ENCODE results near the gene SHISAL1. TPM values are rescaled to one million over a fixed set of nuclear protein-coding genes. Genes with fewer than 3 reads are reported as not detected.

Gene SHISAL1
- total and polyA plus RNA-seq, 10 of the 15 experiments (the other 5 are each of a cell fraction or from before 2014, with no cell fraction given), result not detected

DNA sequence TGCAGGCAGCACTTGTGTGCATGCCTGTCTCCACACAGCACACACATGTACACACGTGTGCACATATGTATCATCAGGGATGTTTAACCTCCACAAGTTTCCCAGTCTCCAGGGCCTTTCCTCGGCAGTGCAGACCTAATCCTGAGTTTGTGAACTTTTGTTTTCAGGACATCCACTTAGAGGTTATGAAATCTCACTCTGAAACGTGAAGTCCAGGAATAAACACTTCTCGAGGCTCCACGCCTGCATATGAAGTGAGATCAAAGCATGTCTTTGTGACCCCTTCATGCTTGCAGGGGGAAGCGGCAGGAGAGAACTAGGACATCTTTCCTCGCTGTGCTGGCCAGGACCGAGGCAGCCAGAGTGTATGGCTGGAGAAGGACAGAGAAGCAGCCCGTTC is 3.1 kb downstream of the SHISAL1 start:
- Histone ChIP-seq H3K27ac (ENCODE audit: control insufficient read depth, insufficient read depth) (no peak overlapping the region), H3K9me3 (replicated peaks; ENCODE audit: control insufficient read depth, insufficient read depth, low read length) (no peaks in the 10 kb centered on the region), H3K4me1 (ENCODE audit: control insufficient read depth, insufficient read depth, low read length) (no peaks in the 10 kb centered on the region), H3K4me2 (ENCODE audit: control insufficient read depth, insufficient read depth) (no peak overlapping the region), H3K36me3 (ENCODE audit: control insufficient read depth in 2 of 2, insufficient read depth in 2 of 2, low read length in 1 of 2) (no peaks in the 10 kb centered on the region), H3K4me3 (no peak overlapping the region), H3K27me3 (replicated peaks in 1 of 2; ENCODE audit: control insufficient read depth in 2 of 2, insufficient read depth in 2 of 2, low read length in 1 of 2) (peaks cover 0 to 2% of the 10 kb centered on the region in 2 experiments; a peak in 1 of 4 replicates), H3K9ac (ENCODE audit: control insufficient read depth, insufficient read depth, low read length) (no peak overlapping the region), H2AFZ (ENCODE audit: control insufficient read depth, low read depth, low read length) (no peak overlapping the region), H4K20me1 (ENCODE audit: control insufficient read depth, insufficient read depth) (no peaks in the 10 kb centered on the region), H3K79me2 (ENCODE audit: control insufficient read depth, insufficient read depth, low read length) (no peaks in the 10 kb centered on the region)
- in situ Hi-C loops (cut with MboI), result no loop called here
- ChIA-PET CTCF (interaction anchor here (0.6 to 1.1 kb wide), 2 partner anchors 21 to 310 kb away, joined by 3 read pairs; no protein-coding TSS in a partner anchor), POLR2A (no interaction called here), RAD21 (ENCODE audit: unreplicated experiment) (no interaction called here), SMC1A (ENCODE audit: uncharacterized antibody, unreplicated experiment) (no interaction called here)
- BruUV-seq (replicated peaks), result no TSS peak
- FAIRE-seq (no peak), ATAC-seq (no peak), DNase-seq (ENCODE audit: low read depth, low spot score) (no peak)
- 35% methylated on average over 8 of the region's 9 CpGs for WGBS (ENCODE audit: insufficient coverage, insufficient replicate concordance, low lambda C conversion rate, missing lambda C conversion rate)
- intact Hi-C loops (cut with micrococcal nuclease; ENCODE audit: unreplicated experiment), result no loop called here
- TF ChIP-seq KDM1A (IDR thresholded peaks at IDR 0.05; ENCODE audit: borderline replicate concordance) (no peak), SRF (IDR thresholded peaks at IDR 0.05; ENCODE audit: low read depth in 2 of 2, low read length in 2 of 2) (no peak), ZBED1 (IDR thresholded peaks at IDR 0.05; ENCODE audit: borderline replicate concordance) (no peak), ZNF384 (IDR thresholded peaks at IDR 0.05; ENCODE audit: borderline replicate concordance, low read depth, low read length) (no peak), SIN3A (IDR thresholded peaks at IDR 0.05; ENCODE audit: low read depth, low read length) (no peak), CBX3 (IDR thresholded peaks at IDR 0.05; ENCODE audit: borderline replicate concordance, low read depth) (no peak)
- TF ChIP-seq, protein P1, sequence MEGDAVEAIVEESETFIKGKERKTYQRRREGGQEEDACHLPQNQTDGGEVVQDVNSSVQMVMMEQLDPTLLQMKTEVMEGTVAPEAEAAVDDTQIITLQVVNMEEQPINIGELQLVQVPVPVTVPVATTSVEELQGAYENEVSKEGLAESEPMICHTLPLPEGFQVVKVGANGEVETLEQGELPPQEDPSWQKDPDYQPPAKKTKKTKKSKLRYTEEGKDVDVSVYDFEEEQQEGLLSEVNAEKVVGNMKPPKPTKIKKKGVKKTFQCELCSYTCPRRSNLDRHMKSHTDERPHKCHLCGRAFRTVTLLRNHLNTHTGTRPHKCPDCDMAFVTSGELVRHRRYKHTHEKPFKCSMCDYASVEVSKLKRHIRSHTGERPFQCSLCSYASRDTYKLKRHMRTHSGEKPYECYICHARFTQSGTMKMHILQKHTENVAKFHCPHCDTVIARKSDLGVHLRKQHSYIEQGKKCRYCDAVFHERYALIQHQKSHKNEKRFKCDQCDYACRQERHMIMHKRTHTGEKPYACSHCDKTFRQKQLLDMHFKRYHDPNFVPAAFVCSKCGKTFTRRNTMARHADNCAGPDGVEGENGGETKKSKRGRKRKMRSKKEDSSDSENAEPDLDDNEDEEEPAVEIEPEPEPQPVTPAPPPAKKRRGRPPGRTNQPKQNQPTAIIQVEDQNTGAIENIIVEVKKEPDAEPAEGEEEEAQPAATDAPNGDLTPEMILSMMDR (IDR thresholded peaks at IDR 0.05 in 2 of 3, conservative IDR thresholded peaks at IDR 0.05 in 1 of 3; ENCODE audit: control insufficient read depth in 2 of 3, extremely low read depth in 1 of 3, insufficient read depth in 1 of 3, low read depth in 3 of 3, low read length in 3 of 3), result no peak
- TF ChIP-seq, protein P2, sequence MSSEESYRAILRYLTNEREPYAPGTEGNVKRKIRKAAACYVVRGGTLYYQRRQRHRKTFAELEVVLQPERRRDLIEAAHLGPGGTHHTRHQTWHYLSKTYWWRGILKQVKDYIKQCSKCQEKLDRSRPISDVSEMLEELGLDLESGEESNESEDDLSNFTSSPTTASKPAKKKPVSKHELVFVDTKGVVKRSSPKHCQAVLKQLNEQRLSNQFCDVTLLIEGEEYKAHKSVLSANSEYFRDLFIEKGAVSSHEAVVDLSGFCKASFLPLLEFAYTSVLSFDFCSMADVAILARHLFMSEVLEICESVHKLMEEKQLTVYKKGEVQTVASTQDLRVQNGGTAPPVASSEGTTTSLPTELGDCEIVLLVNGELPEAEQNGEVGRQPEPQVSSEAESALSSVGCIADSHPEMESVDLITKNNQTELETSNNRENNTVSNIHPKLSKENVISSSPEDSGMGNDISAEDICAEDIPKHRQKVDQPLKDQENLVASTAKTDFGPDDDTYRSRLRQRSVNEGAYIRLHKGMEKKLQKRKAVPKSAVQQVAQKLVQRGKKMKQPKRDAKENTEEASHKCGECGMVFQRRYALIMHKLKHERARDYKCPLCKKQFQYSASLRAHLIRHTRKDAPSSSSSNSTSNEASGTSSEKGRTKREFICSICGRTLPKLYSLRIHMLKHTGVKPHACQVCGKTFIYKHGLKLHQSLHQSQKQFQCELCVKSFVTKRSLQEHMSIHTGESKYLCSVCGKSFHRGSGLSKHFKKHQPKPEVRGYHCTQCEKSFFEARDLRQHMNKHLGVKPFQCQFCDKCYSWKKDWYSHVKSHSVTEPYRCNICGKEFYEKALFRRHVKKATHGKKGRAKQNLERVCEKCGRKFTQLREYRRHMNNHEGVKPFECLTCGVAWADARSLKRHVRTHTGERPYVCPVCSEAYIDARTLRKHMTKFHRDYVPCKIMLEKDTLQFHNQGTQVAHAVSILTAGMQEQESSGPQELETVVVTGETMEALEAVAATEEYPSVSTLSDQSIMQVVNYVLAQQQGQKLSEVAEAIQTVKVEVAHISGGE (CRISPR knock-in tag; IDR thresholded peaks at IDR 0.05), result no peak
- TF ChIP-seq, protein P3, sequence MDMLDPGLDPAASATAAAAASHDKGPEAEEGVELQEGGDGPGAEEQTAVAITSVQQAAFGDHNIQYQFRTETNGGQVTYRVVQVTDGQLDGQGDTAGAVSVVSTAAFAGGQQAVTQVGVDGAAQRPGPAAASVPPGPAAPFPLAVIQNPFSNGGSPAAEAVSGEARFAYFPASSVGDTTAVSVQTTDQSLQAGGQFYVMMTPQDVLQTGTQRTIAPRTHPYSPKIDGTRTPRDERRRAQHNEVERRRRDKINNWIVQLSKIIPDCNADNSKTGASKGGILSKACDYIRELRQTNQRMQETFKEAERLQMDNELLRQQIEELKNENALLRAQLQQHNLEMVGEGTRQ (IDR thresholded peaks at IDR 0.05; ENCODE audit: borderline replicate concordance, low read depth, low read length), result no peak
- TF ChIP-seq, protein P4, sequence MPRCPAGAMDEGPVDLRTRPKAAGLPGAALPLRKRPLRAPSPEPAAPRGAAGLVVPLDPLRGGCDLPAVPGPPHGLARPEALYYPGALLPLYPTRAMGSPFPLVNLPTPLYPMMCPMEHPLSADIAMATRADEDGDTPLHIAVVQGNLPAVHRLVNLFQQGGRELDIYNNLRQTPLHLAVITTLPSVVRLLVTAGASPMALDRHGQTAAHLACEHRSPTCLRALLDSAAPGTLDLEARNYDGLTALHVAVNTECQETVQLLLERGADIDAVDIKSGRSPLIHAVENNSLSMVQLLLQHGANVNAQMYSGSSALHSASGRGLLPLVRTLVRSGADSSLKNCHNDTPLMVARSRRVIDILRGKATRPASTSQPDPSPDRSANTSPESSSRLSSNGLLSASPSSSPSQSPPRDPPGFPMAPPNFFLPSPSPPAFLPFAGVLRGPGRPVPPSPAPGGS (IDR thresholded peaks at IDR 0.05; ENCODE audit: borderline replicate concordance, insufficient read depth, low read depth, low read length, poor library complexity, severe bottlenecking), result no peak
- TF ChIP-seq, protein P5, sequence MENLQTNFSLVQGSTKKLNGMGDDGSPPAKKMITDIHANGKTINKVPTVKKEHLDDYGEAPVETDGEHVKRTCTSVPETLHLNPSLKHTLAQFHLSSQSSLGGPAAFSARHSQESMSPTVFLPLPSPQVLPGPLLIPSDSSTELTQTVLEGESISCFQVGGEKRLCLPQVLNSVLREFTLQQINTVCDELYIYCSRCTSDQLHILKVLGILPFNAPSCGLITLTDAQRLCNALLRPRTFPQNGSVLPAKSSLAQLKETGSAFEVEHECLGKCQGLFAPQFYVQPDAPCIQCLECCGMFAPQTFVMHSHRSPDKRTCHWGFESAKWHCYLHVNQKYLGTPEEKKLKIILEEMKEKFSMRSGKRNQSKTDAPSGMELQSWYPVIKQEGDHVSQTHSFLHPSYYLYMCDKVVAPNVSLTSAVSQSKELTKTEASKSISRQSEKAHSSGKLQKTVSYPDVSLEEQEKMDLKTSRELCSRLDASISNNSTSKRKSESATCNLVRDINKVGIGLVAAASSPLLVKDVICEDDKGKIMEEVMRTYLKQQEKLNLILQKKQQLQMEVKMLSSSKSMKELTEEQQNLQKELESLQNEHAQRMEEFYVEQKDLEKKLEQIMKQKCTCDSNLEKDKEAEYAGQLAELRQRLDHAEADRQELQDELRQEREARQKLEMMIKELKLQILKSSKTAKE (IDR thresholded peaks at IDR 0.05; ENCODE audit: low read depth, poor library complexity, severe bottlenecking), result no peak

Measured in GM12878 (cell line).